Keratinocyte (primary cell): ENCODE measurements around the gene LSM4.

Experiments used
- EZH2 ChIP-seq: IDR thresholded peaks from one replicate; pipeline ENCODE4 v1.6.1; 2012; ENCODE audit warnings: inconsistent platforms, mild to moderate bottlenecking, low read length, moderate library complexity
- TF ChIP-seq, protein P1 (sequence below), 3 experiments: IDR thresholded peaks in 1 of 3; conservative IDR thresholded peaks in 1 of 3; optimal IDR thresholded peaks in 1 of 3; 2 replicates in 2 of 3; 3 replicates in 1 of 3; pipeline versions ENCODE3 to v1.5.1; 2011; ENCODE audit warnings: low read length in 3 of 3, mild to moderate bottlenecking in 3 of 3, moderate library complexity in 2 of 3, control low read depth in 1 of 3, inconsistent platforms in 1 of 3; ENCODE audit not compliant: insufficient read depth in 2 of 3; ENCODE audit errors: extremely low read depth in 1 of 3

DNA sequence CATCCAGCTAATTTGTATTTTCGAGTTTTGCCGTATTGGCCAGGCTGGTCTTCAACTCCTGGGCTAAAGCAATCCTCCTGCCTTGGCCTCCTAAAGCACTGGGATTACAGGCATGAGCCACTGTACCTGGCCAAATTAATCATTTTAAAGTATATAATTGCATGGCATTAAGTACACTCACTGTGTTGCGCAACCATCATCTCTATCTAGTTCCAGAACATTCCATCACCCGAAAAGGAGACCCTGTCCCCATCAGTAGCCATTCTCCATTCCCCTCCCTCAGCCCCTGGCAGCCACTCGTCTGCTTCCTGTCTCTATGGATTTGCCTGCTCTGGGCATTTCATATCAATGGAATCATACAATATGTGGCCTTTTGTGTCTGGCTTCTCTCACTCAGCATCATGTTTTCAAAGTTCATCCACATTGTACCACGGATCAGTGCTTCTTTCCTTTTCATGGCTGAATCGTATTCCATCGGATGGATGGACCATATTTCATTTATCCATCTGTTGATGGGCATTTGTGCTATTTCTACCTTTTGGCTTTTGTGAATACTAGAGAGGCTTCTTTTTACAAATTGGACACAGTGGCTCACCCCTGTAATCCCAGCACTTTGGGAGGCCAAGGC is 30.6 kb upstream of the LSM4 start:
- TF ChIP-seq, protein P1, sequence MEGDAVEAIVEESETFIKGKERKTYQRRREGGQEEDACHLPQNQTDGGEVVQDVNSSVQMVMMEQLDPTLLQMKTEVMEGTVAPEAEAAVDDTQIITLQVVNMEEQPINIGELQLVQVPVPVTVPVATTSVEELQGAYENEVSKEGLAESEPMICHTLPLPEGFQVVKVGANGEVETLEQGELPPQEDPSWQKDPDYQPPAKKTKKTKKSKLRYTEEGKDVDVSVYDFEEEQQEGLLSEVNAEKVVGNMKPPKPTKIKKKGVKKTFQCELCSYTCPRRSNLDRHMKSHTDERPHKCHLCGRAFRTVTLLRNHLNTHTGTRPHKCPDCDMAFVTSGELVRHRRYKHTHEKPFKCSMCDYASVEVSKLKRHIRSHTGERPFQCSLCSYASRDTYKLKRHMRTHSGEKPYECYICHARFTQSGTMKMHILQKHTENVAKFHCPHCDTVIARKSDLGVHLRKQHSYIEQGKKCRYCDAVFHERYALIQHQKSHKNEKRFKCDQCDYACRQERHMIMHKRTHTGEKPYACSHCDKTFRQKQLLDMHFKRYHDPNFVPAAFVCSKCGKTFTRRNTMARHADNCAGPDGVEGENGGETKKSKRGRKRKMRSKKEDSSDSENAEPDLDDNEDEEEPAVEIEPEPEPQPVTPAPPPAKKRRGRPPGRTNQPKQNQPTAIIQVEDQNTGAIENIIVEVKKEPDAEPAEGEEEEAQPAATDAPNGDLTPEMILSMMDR (optimal IDR thresholded peaks at IDR 0.05 in 1 of 3, IDR thresholded peaks at IDR 0.05 in 1 of 3, conservative IDR thresholded peaks at IDR 0.05 in 1 of 3; ENCODE audit: extremely low read depth in 1 of 3, insufficient read depth in 2 of 3, low read length in 3 of 3): no peak
- no peak for TF ChIP-seq EZH2
